Germinal center (tissue), 1 donor: ENCODE data around the gene CREBL2.
A peak's percentile ranks its signal among the peaks of the same experiment; 100 is the strongest.
"Not testable (repeated sequence)": the region's sequence is repeated elsewhere in the genome, so short reads cannot be mapped to it uniquely, and the experiment has no call there.

Experiments used
- DNase-seq: peaks from one replicate; pipeline ENCODE4 v3.0.0; 2012; ENCODE audit warnings: mixed read lengths, low spot score

The CREBL2 gene

GRCh38 chr12:12598864-12599263, 12.8 kb upstream of the CREBL2 start:
- no peak for DNase-seq

GRCh38 chr12:12599750-12600643, 11.7 kb upstream of the CREBL2 start:
- no peak for DNase-seq

GRCh38 chr12:12600659-12601058, 11.0 kb upstream of the CREBL2 start:
- no peak for DNase-seq

GRCh38 chr12:12604740-12605139, 6.9 kb upstream of the CREBL2 start:
- DNase-seq = no peak

- no peak for DNase-seq
These were observed 4.7 kb upstream of the CREBL2 start for GRCh38 chr12:12606781-12607589.

GRCh38 chr12:12608557-12608957, 3.1 kb upstream of the CREBL2 start:
- no peak for DNase-seq

GRCh38 chr12:12609692-12610091, 2.0 kb upstream of the CREBL2 start:
- no peak for DNase-seq

GRCh38 chr12:12610711-12611110, 965 bp upstream of the CREBL2 start:
- DNase-seq = no peak

- peak; percentile 13 for DNase-seq
These were observed 682 bp downstream of the CREBL2 start for GRCh38 chr12:12612358-12612757.

- DNase-seq = no peak
These were observed 1.7 kb downstream of the CREBL2 start for GRCh38 chr12:12613344-12613743.

GRCh38 chr12:12614342-12614741, 2.7 kb downstream of the CREBL2 start:
- DNase-seq = no peak

GRCh38 chr12:12616512-12617310, 5.0 kb downstream of the CREBL2 start:
- no peak for DNase-seq

- not testable (repeated sequence) for DNase-seq
These were observed 6.4 kb downstream of the CREBL2 start for GRCh38 chr12:12618064-12618463.

- no peak for DNase-seq
These were observed 9.1 kb downstream of the CREBL2 start for GRCh38 chr12:12620730-12621315.

- DNase-seq = no peak
These were observed 10.7 kb downstream of the CREBL2 start for GRCh38 chr12:12622418-12622817.

- DNase-seq = no peak
These were observed 12.9 kb downstream of the CREBL2 start for GRCh38 chr12:12624498-12624992.

GRCh38 chr12:12626471-12626870, 14.8 kb downstream of the CREBL2 start:
- no peak for DNase-seq

GRCh38 chr12:12627308-12627827, 15.7 kb downstream of the CREBL2 start:
- DNase-seq = no peak

- DNase-seq = no peak
These were observed 16.3 kb downstream of the CREBL2 start for GRCh38 chr12:12628013-12628412.

- no peak for DNase-seq
These were observed 19.2 kb downstream of the CREBL2 start for GRCh38 chr12:12630850-12631249.

- DNase-seq = no peak
These were observed 24.0 kb downstream of the CREBL2 start for GRCh38 chr12:12635651-12636050.
